Measurements from ENCODE around the gene ZDHHC9. TPM values are rescaled to one million over a fixed set of nuclear protein-coding genes. Genes with fewer than 3 reads are reported as not detected.

The ZDHHC9 gene
- total RNA-seq, 1 donor from 2014 or later: 33.1 TPM

- no peak overlapping the region for H2AFZ ChIP-seq (replicated peaks)
- no peaks in the 10 kb centered on the region for H3K36me3 ChIP-seq
- no peak for DNase-seq (ENCODE audit: low spot score)
- H3K9ac ChIP-seq: no peak overlapping the region
- TF ChIP-seq EZH2phosphoT487 (IDR thresholded peaks at IDR 0.05) (no peak), EZH2 (IDR thresholded peaks at IDR 0.05) (no peak)
- TF ChIP-seq, protein P1, sequence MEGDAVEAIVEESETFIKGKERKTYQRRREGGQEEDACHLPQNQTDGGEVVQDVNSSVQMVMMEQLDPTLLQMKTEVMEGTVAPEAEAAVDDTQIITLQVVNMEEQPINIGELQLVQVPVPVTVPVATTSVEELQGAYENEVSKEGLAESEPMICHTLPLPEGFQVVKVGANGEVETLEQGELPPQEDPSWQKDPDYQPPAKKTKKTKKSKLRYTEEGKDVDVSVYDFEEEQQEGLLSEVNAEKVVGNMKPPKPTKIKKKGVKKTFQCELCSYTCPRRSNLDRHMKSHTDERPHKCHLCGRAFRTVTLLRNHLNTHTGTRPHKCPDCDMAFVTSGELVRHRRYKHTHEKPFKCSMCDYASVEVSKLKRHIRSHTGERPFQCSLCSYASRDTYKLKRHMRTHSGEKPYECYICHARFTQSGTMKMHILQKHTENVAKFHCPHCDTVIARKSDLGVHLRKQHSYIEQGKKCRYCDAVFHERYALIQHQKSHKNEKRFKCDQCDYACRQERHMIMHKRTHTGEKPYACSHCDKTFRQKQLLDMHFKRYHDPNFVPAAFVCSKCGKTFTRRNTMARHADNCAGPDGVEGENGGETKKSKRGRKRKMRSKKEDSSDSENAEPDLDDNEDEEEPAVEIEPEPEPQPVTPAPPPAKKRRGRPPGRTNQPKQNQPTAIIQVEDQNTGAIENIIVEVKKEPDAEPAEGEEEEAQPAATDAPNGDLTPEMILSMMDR (IDR thresholded peaks at IDR 0.05): no peak
- H3K9me3 Mint-ChIP-seq: no peaks in the 10 kb centered on the region
- no peak overlapping the region for H3K27ac ChIP-seq
- H3K9me3 ChIP-seq (ENCODE audit: low read depth): no peaks in the 10 kb centered on the region
- peaks cover 5% of the 10 kb centered on the region for H3K27me3 Mint-ChIP-seq (ENCODE audit: insufficient read depth, low read depth)
- no peaks in the 10 kb centered on the region for H3K36me3 Mint-ChIP-seq
- H3K4me3 ChIP-seq: no peak overlapping the region
- no peak overlapping the region for H3K4me2 ChIP-seq
- H3K79me2 ChIP-seq (ENCODE audit: low read depth): no peaks in the 10 kb centered on the region
- H3K4me1 Mint-ChIP-seq: peaks cover 18% of the 10 kb centered on the region
- H3K4me3 Mint-ChIP-seq: no peak overlapping the region
- H3K4me1 ChIP-seq: no peaks in the 10 kb centered on the region
- no peaks in the 10 kb centered on the region for H4K20me1 ChIP-seq (ENCODE audit: low read depth)
- no peaks in the 10 kb centered on the region for H3K27me3 ChIP-seq
- H3K27ac Mint-ChIP-seq: no peak overlapping the region
- no peaks in the 10 kb centered on the region for H3F3A ChIP-seq (ENCODE audit: low read depth)
These were observed 82.7 kb downstream of the ZDHHC9 start for GRCh38 chrX:129760981-129761380.

GRCh38 chrX:129760155-129760554 is 83.5 kb downstream of the ZDHHC9 start:
- H3K27me3 Mint-ChIP-seq (ENCODE audit: insufficient read depth, low read depth): peaks cover 5% of the 10 kb centered on the region
- H3K27ac Mint-ChIP-seq: peak overlapping the region; percentile 78
- H3K27ac ChIP-seq: no peak overlapping the region
- peaks cover 21% of the 10 kb centered on the region for H3K4me1 Mint-ChIP-seq
- no peaks in the 10 kb centered on the region for H4K20me1 ChIP-seq (ENCODE audit: low read depth)
- no peak for DNase-seq (ENCODE audit: low spot score)
- no peaks in the 10 kb centered on the region for H3F3A ChIP-seq (ENCODE audit: low read depth)
- no peaks in the 10 kb centered on the region for H3K27me3 ChIP-seq
- H3K9me3 Mint-ChIP-seq: no peaks in the 10 kb centered on the region
- H3K79me2 ChIP-seq (ENCODE audit: low read depth): no peaks in the 10 kb centered on the region
- H3K9ac ChIP-seq: no peak overlapping the region
- no peak overlapping the region for H3K4me3 Mint-ChIP-seq
- no peaks in the 10 kb centered on the region for H3K9me3 ChIP-seq (ENCODE audit: low read depth)
- H2AFZ ChIP-seq (replicated peaks): no peak overlapping the region
- no peaks in the 10 kb centered on the region for H3K36me3 ChIP-seq
- no peak overlapping the region for H3K4me3 ChIP-seq
- H3K36me3 Mint-ChIP-seq: no peaks in the 10 kb centered on the region
- TF ChIP-seq, protein P1 (IDR thresholded peaks at IDR 0.05): no peak
- H3K4me2 ChIP-seq: no peak overlapping the region
- H3K4me1 ChIP-seq: no peaks in the 10 kb centered on the region

GRCh38 chrX:129759576-129760061 is 84.1 kb downstream of the ZDHHC9 start:
- peak; percentile 34 for DNase-seq (ENCODE audit: low spot score)
- Histone ChIP-seq H3K79me2 (ENCODE audit: low read depth) (no peaks in the 10 kb centered on the region), H3K4me1 (no peaks in the 10 kb centered on the region), H3F3A (ENCODE audit: low read depth) (no peaks in the 10 kb centered on the region), H3K27me3 (no peaks in the 10 kb centered on the region), H3K27ac (no peak overlapping the region), H3K4me3 (no peak overlapping the region), H4K20me1 (ENCODE audit: low read depth) (no peaks in the 10 kb centered on the region), H3K9ac (no peak overlapping the region), H3K9me3 (ENCODE audit: low read depth) (no peaks in the 10 kb centered on the region), H3K36me3 (no peaks in the 10 kb centered on the region), H3K4me2 (no peak overlapping the region), H2AFZ (replicated peaks) (no peak overlapping the region)
- H3K27ac Mint-ChIP-seq: peak overlapping the region; percentile 78
- H3K4me1 Mint-ChIP-seq: peaks cover 24% of the 10 kb centered on the region
- no peak overlapping the region for H3K4me3 Mint-ChIP-seq
- H3K27me3 Mint-ChIP-seq (ENCODE audit: insufficient read depth, low read depth): peaks cover 8% of the 10 kb centered on the region
- H3K36me3 Mint-ChIP-seq: no peaks in the 10 kb centered on the region
- TF ChIP-seq EZH2 (IDR thresholded peaks at IDR 0.05) (no peak), EZH2phosphoT487 (IDR thresholded peaks at IDR 0.05) (no peak)
- TF ChIP-seq, protein P1 (IDR thresholded peaks at IDR 0.05): no peak
- no peaks in the 10 kb centered on the region for H3K9me3 Mint-ChIP-seq

Data from neural progenitor cell (in vitro differentiated cells).